K562 (cell line): Measurements from ENCODE around the gene TFPT. TPM values are rescaled to one million over a fixed set of nuclear protein-coding genes. Genes with fewer than 3 reads are reported as not detected.

Experiments
- BCOR ChIP-seq: fragments of 450-650 bp; IDR thresholded peaks from 2 replicates; pipeline ENCODE4 v1.6.1; 2016
- FOXP4 ChIP-seq: sonication (generic); formaldehyde crosslinking; IDR thresholded peaks from 2 replicates; pipeline ENCODE4 v1.8.0; 2022; ENCODE audit warnings: mild to moderate bottlenecking, missing genetic modification reagents, borderline replicate concordance
- MAFF ChIP-seq: IDR thresholded peaks from 2 replicates; pipeline ENCODE4 v1.6.1; 2012; ENCODE audit warnings: low read length, improper control_type of control experiment
- SFPQ ChIP-seq: fragments of 200-400 bp; formaldehyde crosslinking; IDR thresholded peaks from 2 replicates; pipeline ENCODE4 v1.6.1; 2017; ENCODE audit warnings: mild to moderate bottlenecking, low read depth, low read length, moderate library complexity
- ZC3H4 ChIP-seq: sonication (generic); formaldehyde crosslinking; IDR thresholded peaks from 2 replicates; pipeline ENCODE4 v1.9.0; 2021; ENCODE audit warnings: missing genetic modification reagents, borderline replicate concordance
- ZC3H8 ChIP-seq: fragments of 450-650 bp; IDR thresholded peaks from 2 replicates; pipeline ENCODE4 v1.6.1; 2017
- ZNF277 ChIP-seq: fragments of 250-450 bp; sonication (Bioruptor Pico); IDR thresholded peaks from 2 replicates; pipeline ENCODE4 v1.8.0; 2022; ENCODE audit warnings: inconsistent platforms, mild to moderate bottlenecking, moderate library complexity, borderline replicate concordance
- ZNF445 ChIP-seq: fragments of 250-450 bp; sonication (Bioruptor Pico); IDR thresholded peaks from 2 replicates; pipeline ENCODE4 v1.4.0; 2020; ENCODE audit warnings: low read depth, mild to moderate bottlenecking, moderate library complexity
- polyA plus RNA-seq, 8 experiments: library from polyadenylated mRNA; depleted of rRNA in 4 of 8; stranded (reverse) in 5 of 8; unstranded in 3 of 8; fragments of >200 nt; fragmentation: Nextera tagmentation in 2 of 8; fragmentation: Illumina TruSeq in 1 of 8; extraction: Ambion mirVana in 2 of 8; extraction: Trizol in 1 of 8; gene quantifications; 2 replicates each; pipeline versions ENCODE4 v1.2.1 to v1.2.3, GENCODE V29; 2011 to 2014; ENCODE audit warnings: inconsistent platforms in 1 of 8, missing spikeins in 1 of 8
- total RNA-seq, 7 experiments: library from RNA; depleted of rRNA in 6 of 7; stranded (reverse); fragments of >200 nt in 6 of 7; fragmentation: Illumina TruSeq in 2 of 7; extraction: Trizol in 2 of 7; gene quantifications; 2 replicates each; pipeline versions ENCODE4 v1.2.1 to v1.2.3, GENCODE V29; 2011 to 2021; ENCODE audit warnings: low replicate concordance in 1 of 7
- TF ChIP-seq, protein P1 (sequence below): fragments of 450-650 bp; formaldehyde crosslinking; IDR thresholded peaks from 2 replicates; pipeline ENCODE4 v1.4.0; 2020; ENCODE audit warnings: mild to moderate bottlenecking, moderate library complexity
- TF ChIP-seq, protein P2 (sequence below), 2 experiments: fragments of 200-800 bp in 1 of 2; sonication (Bioruptor generic) in 1 of 2; sonication (generic) in 1 of 2; formaldehyde crosslinking in 1 of 2; IDR thresholded peaks in 1 of 2; conservative IDR thresholded peaks in 1 of 2; 2 replicates each; pipeline versions ENCODE4 v1.5.0 to v1.6.1; 2016 to 2020; ENCODE audit warnings: missing compliant biosample characterization in 1 of 2, missing genetic modification characterization in 1 of 2, missing genetic modification reagents in 1 of 2

TFPT gene
- total and polyA plus RNA-seq, 9 of the 15 experiments (the other 6 are each of a cell fraction or from before 2014, with no cell fraction given) = 0.72 to 16.4 (median 9.2) TPM

DNA sequence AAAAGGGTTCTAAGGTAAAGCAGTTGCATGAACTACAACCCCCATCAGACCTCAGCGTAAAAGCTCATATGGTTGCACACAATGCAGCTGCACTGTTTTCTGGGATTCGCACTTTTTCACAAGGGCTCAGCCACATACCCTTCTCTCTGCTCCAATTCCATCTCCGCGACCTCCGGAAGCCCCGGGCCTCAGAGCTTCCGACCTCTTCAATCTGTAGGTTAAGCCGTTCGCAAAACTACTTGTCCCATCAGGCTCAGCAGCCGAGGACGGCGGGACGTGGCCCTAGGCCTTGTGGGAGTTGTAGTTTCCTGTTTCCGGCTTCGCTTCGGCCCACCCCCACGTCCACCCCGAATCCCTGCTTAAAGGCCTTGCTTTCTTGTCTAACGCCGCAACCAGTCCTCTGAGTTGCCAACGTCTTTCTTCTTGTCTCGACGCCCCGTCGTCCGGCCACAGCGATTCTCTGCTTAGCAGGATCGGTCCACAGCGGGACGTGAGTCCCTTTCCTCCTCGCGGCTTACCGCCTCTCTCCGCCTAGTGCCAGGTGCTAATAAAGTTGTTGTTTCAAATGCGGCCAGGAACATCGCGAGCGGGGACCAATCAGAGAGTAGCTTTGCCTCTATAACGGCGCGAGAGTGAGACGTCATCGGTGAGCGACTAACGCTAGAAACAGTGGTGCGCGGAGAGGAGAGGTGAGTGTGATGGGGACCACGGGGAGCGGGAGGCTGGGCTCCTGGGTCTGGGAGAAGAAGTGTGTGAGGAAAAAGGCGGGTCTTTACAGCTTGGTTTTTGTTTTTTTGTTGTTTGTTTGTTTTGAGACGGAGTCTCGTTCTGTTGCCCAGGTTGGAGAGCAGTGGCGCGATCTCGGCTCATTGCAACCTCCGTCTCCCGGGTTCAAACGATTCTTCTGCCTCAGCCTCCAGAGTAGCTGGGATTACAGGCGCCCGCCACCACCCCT, at the start of gene TFPT, which contains the start of gene PRPF31 (continued):
- no peak for TF ChIP-seq SFPQ
- peak; percentile 63; the same call in 1 of the 2 replicates for TF ChIP-seq BCOR
- TF ChIP-seq MAFF = no peak
- TF ChIP-seq ZNF445 (CRISPR knock-in tag) = no peak
- TF ChIP-seq, protein P1, sequence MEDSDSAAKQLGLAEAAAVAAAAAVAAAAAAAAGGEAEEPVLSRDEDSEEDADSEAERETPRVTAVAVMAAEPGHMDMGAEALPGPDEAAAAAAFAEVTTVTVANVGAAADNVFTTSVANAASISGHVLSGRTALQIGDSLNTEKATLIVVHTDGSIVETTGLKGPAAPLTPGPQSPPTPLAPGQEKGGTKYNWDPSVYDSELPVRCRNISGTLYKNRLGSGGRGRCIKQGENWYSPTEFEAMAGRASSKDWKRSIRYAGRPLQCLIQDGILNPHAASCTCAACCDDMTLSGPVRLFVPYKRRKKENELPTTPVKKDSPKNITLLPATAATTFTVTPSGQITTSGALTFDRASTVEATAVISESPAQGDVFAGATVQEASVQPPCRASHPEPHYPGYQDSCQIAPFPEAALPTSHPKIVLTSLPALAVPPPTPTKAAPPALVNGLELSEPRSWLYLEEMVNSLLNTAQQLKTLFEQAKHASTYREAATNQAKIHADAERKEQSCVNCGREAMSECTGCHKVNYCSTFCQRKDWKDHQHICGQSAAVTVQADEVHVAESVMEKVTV = no peak
- TF ChIP-seq, protein P2, sequence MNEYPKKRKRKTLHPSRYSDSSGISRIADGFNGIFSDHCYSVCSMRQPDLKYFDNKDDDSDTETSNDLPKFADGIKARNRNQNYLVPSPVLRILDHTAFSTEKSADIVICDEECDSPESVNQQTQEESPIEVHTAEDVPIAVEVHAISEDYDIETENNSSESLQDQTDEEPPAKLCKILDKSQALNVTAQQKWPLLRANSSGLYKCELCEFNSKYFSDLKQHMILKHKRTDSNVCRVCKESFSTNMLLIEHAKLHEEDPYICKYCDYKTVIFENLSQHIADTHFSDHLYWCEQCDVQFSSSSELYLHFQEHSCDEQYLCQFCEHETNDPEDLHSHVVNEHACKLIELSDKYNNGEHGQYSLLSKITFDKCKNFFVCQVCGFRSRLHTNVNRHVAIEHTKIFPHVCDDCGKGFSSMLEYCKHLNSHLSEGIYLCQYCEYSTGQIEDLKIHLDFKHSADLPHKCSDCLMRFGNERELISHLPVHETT (CRISPR knock-in tag; conservative IDR thresholded peaks at IDR 0.05 in 1 of 2, IDR thresholded peaks at IDR 0.05 in 1 of 2) = peak in 1 of 2 experiments; percentile 90; a peak in 2 of 4 replicates
- no peak for TF ChIP-seq ZNF277
- TF ChIP-seq ZC3H4 (CRISPR knock-in tag) = no peak
- TF ChIP-seq ZC3H8 = no peak
- no peak; the same call in 1 of the 2 replicates for TF ChIP-seq FOXP4 (CRISPR knock-in tag)
